ENCODE measurements around the gene NAMPT.

DNA sequence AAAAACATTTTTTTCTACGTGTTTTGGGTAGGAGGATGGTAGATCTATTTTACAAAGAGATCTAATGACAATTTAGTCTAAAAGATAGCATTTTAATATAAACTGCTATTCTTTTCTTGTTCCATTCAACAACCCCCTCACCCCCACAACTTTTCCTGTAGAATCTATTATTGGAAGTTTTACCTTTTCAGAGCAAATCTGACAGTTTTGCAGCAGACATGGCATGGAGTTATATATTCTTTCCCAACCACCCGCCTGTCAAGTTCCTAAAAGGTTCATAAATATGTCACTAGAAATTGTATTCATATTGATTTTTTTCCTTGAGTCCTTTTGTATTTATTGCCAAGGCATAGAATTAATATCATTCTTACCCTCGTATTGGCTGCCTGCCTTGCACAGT, 21.5 kb upstream of the NAMPT start:
- TF ChIP-seq, protein P1, sequence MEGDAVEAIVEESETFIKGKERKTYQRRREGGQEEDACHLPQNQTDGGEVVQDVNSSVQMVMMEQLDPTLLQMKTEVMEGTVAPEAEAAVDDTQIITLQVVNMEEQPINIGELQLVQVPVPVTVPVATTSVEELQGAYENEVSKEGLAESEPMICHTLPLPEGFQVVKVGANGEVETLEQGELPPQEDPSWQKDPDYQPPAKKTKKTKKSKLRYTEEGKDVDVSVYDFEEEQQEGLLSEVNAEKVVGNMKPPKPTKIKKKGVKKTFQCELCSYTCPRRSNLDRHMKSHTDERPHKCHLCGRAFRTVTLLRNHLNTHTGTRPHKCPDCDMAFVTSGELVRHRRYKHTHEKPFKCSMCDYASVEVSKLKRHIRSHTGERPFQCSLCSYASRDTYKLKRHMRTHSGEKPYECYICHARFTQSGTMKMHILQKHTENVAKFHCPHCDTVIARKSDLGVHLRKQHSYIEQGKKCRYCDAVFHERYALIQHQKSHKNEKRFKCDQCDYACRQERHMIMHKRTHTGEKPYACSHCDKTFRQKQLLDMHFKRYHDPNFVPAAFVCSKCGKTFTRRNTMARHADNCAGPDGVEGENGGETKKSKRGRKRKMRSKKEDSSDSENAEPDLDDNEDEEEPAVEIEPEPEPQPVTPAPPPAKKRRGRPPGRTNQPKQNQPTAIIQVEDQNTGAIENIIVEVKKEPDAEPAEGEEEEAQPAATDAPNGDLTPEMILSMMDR (IDR thresholded peaks at IDR 0.05; ENCODE audit: low read length) = no peak
- TF ChIP-seq EZH2 (IDR thresholded peaks at IDR 0.05; ENCODE audit: borderline replicate concordance, low read length) = no peak
